ENCODE data around the gene RHOT2. TPM values are rescaled to one million over a fixed set of nuclear protein-coding genes. Genes with fewer than 3 reads are reported as not detected.
A peak's percentile ranks its signal among the peaks of the same experiment; 100 is the strongest.
"Not testable (repeated sequence)": the region's sequence is repeated elsewhere in the genome, so short reads cannot be mapped to it uniquely, and the experiment has no call there.

The RHOT2 gene
- polyA plus RNA-seq, 1 experiment = 38.0 TPM

- H3K9me3 ChIP-seq (ENCODE audit: control insufficient read depth, insufficient read depth, low read length) = no peaks in the 10 kb centered on the region; the same call in 1 of the 2 replicates
- POLR2A ChIA-PET = no interaction called here
- DNase-seq (ENCODE audit: low read depth, low spot score) = no peak
These were observed 42.7 kb downstream of the RHOT2 start for GRCh38 chr16:710500-711075.

GRCh38 chr16:711084-711483, 43.2 kb downstream of the RHOT2 start:
- POLR2A ChIA-PET = no interaction called here
- no peak overlapping the region for H3K4me3 ChIP-seq (ENCODE audit: low read depth, low read length)
- H3K27ac ChIP-seq (ENCODE audit: low read depth, low read length) = no peak overlapping the region
- CTCF ChIA-PET = interaction anchor here (0.7 to 4.2 kb wide), 3 partner anchors 9 to 345 kb away, joined by 3 to 29 read pairs (median 20); no protein-coding TSS in a partner anchor
- peaks cover 22% of the 10 kb centered on the region for H3K27me3 ChIP-seq (ENCODE audit: control insufficient read depth, insufficient read depth, low read length)
- TF ChIP-seq CTCF (IDR thresholded peaks at IDR 0.05; ENCODE audit: low read depth, low read length) = no peak
- no peak for DNase-seq (ENCODE audit: low read depth, low spot score)
- H3K9me3 ChIP-seq (ENCODE audit: control insufficient read depth, insufficient read depth, low read length) = no peaks in the 10 kb centered on the region; the same call in 1 of the 2 replicates

More at GRCh38 chr16:710500-711075, 42.7 kb downstream of the RHOT2 start:
- H3K4me3 ChIP-seq (ENCODE audit: low read depth, low read length) = no peak overlapping the region
- H3K27me3 ChIP-seq (ENCODE audit: control insufficient read depth, insufficient read depth, low read length) = peaks cover 22% of the 10 kb centered on the region
- H3K27ac ChIP-seq (ENCODE audit: low read depth, low read length) = no peak overlapping the region
- CTCF ChIA-PET = interaction anchor here (0.7 to 4.2 kb wide), 4 partner anchors 9 to 345 kb away, joined by 3 to 29 read pairs (median 12); no protein-coding TSS in a partner anchor
- no peak for TF ChIP-seq CTCF (IDR thresholded peaks at IDR 0.05; ENCODE audit: low read depth, low read length)

- ChIA-PET CTCF (interaction anchor here (0.6 to 4.2 kb wide), 13 partner anchors 8 to 391 kb away, joined by 3 to 29 read pairs (median 4); partner anchors contain the start of gene CHTF18), POLR2A (interaction anchor here (1.2 to 1.6 kb wide), 2 partner anchors 10 to 14 kb away, joined by 6 to 7 read pairs; partner anchors contain the start of genes ANTKMT and CCDC78)
- TF ChIP-seq CTCF (IDR thresholded peaks at IDR 0.05; ENCODE audit: low read depth, low read length) = peak; percentile 88
- H3K9me3 ChIP-seq (ENCODE audit: control insufficient read depth, insufficient read depth, low read length) = no peaks in the 10 kb centered on the region; the same call in 1 of the 2 replicates
- no peak for DNase-seq (ENCODE audit: low read depth, low spot score)
- H3K4me3 ChIP-seq (ENCODE audit: low read depth, low read length) = no peak overlapping the region
- H3K27ac ChIP-seq (ENCODE audit: low read depth, low read length) = no peak overlapping the region
- peaks cover 15% of the 10 kb centered on the region for H3K27me3 ChIP-seq (ENCODE audit: control insufficient read depth, insufficient read depth, low read length)
These were observed 43.8 kb downstream of the RHOT2 start for GRCh38 chr16:711548-712320.

- peak; percentile 52 for TF ChIP-seq CTCF (IDR thresholded peaks at IDR 0.05; ENCODE audit: low read depth, low read length)
- H3K9me3 ChIP-seq (ENCODE audit: control insufficient read depth, insufficient read depth, low read length); H3K27me3 ChIP-seq (ENCODE audit: control insufficient read depth, insufficient read depth, low read length); H3K4me3 ChIP-seq (ENCODE audit: low read depth, low read length): not testable (repeated sequence)
- H3K27ac ChIP-seq (ENCODE audit: low read depth, low read length) = peak overlapping the region; percentile 57
- POLR2A ChIA-PET = interaction anchor here (0.9 to 1.6 kb wide), 3 partner anchors 9 to 32 kb away, joined by 4 to 7 read pairs (median 6); partner anchors contain the start of genes ANTKMT and CCDC78
- CTCF ChIA-PET = interaction anchor here (0.8 to 4.2 kb wide), 11 partner anchors 9 to 390 kb away, joined by 3 to 29 read pairs (median 4); partner anchors contain the start of gene CHTF18
- peak; percentile 84 for DNase-seq (ENCODE audit: low read depth, low spot score)
These were observed 44.9 kb downstream of the RHOT2 start for GRCh38 chr16:712740-713250.

Data from AG04450 (cell line).